H1 (cell line): ENCODE measurements around the gene MAP2K5. TPM values are rescaled to one million over a fixed set of nuclear protein-coding genes. Genes with fewer than 3 reads are reported as not detected.

ENCODE experiments used
- CTCF ChIA-PET: fragments of 300-600 bp; sonication (Branson Sonifier 250); formaldehyde crosslinking; loops from one replicate; lab custom pipeline; 2021; ENCODE audit not compliant: partially characterized antibody; lab: Charles Lee
- POLR2A ChIA-PET: fragments of 300-600 bp; sonication (Branson Sonifier 250); formaldehyde crosslinking; loops from one replicate; lab custom pipeline; 2021; ENCODE audit warnings: inconsistent platforms; ENCODE audit not compliant: partially characterized antibody; lab: Charles Lee
- DNase-seq, 2 experiments: peaks; one replicate each; pipeline versions ENCODE4 v3.0.0 to v3.0.0-alpha.2; 2010 to 2022; ENCODE audit warnings: low spot score in 2 of 2, low read depth in 1 of 2, mixed read lengths in 1 of 2
- FAIRE-seq: peaks from 2 replicates; lab custom pipeline; 2011; peaks lifted over from hg19 to GRCh38; lab: Jason Lieb, UNC
- H2AFZ ChIP-seq: 2 replicates; pipeline ENCODE4 v1.8.1; 2012; ENCODE audit warnings: low read length, inconsistent platforms
- H2AK5ac ChIP-seq: 2 replicates; pipeline ENCODE4 v1.6.1; 2013; ENCODE audit warnings: low read depth, low read length
- H2BK120ac ChIP-seq: replicated peaks from 2 replicates; pipeline ENCODE3; 2013; ENCODE audit warnings: low read depth, low read length, inconsistent platforms
- H2BK12ac ChIP-seq: 2 replicates; pipeline ENCODE4 v1.6.1; 2013; ENCODE audit warnings: low read depth, low read length
- H2BK15ac ChIP-seq: 2 replicates; pipeline ENCODE4 v1.6.1; 2013; ENCODE audit warnings: low read length
- H2BK20ac ChIP-seq: 2 replicates; pipeline ENCODE4 v1.6.1; 2013; ENCODE audit warnings: low read length
- H2BK5ac ChIP-seq: 2 replicates; pipeline ENCODE4 v1.6.1; 2013; ENCODE audit warnings: low read depth, low read length
- H3K14ac ChIP-seq: 2 replicates; pipeline ENCODE4 v1.6.1; 2013; ENCODE audit warnings: inconsistent platforms; ENCODE audit not compliant: insufficient read length
- H3K18ac ChIP-seq: 2 replicates; pipeline ENCODE4 v1.6.1; 2013; ENCODE audit warnings: low read length; ENCODE audit errors: extremely low read depth
- H3K23ac ChIP-seq: 2 replicates; pipeline ENCODE4 v1.6.1; 2013; ENCODE audit warnings: inconsistent platforms; ENCODE audit not compliant: insufficient read length
- H3K23me2 ChIP-seq: 2 replicates; pipeline ENCODE4 v1.6.1; 2013; ENCODE audit warnings: low read depth, low read length
- H3K27ac ChIP-seq: 2 replicates; pipeline ENCODE4 v1.6.1; 2011; ENCODE audit warnings: low read depth, low read length, inconsistent platforms
- H3K27me3 ChIP-seq, 4 experiments: replicated peaks in 1 of 4; 1 replicate in 1 of 4; 2 replicates in 3 of 4; pipeline versions ENCODE4 v1.6.1 to v1.8.1; 2011 to 2013; ENCODE audit warnings: low read length in 3 of 4, mild to moderate bottlenecking in 3 of 4, inconsistent platforms in 2 of 4, mixed read lengths in 2 of 4, moderate library complexity in 1 of 4; ENCODE audit not compliant: control insufficient read depth in 3 of 4, insufficient read depth in 3 of 4; ENCODE audit errors: extremely low read depth in 1 of 4
- H3K36me3 ChIP-seq, 4 experiments: 2 replicates each; pipeline versions ENCODE4 v1.6.1 to v1.8.1; 2011 to 2013; ENCODE audit warnings: mild to moderate bottlenecking in 4 of 4, low read length in 3 of 4, moderate library complexity in 2 of 4, control low read depth in 1 of 4, inconsistent platforms in 1 of 4; ENCODE audit not compliant: insufficient read depth in 4 of 4, control insufficient read depth in 2 of 4
- H3K4ac ChIP-seq: replicated peaks from 2 replicates; pipeline ENCODE3; 2013; ENCODE audit warnings: low read length, low read depth, mixed read lengths, inconsistent platforms; ENCODE audit not compliant: insufficient read length
- H3K4me1 ChIP-seq, 4 experiments: replicated peaks in 1 of 4; 1 replicate in 1 of 4; 2 replicates in 3 of 4; pipeline versions ENCODE4 v1.6.1 to v1.8.1; 2011 to 2013; ENCODE audit warnings: low read length in 3 of 4, inconsistent platforms in 2 of 4, mixed read lengths in 1 of 4; ENCODE audit not compliant: insufficient read depth in 4 of 4, control insufficient read depth in 3 of 4
- H3K4me2 ChIP-seq, 2 experiments: 2 replicates each; pipeline versions ENCODE4 v1.6.1 to v1.8.1; 2011 to 2013; ENCODE audit warnings: low read depth in 2 of 2, low read length in 2 of 2, control low read depth in 1 of 2, inconsistent platforms in 1 of 2, mild to moderate bottlenecking in 1 of 2; ENCODE audit not compliant: insufficient read depth in 1 of 2
- H3K4me3 ChIP-seq, 4 experiments: fragments of 200-600, 300-600 bp in 1 of 4; sonication (generic), shearing (Covaris generic), sonication (Bioruptor Twin) in 1 of 4; 2 replicates each; pipeline versions ENCODE4 v1.5.1 to v1.8.1; 2011 to 2016; ENCODE audit warnings: low read length in 4 of 4, low read depth in 3 of 4, control low read depth in 2 of 4, inconsistent platforms in 2 of 4, mild to moderate bottlenecking in 2 of 4, mixed read lengths in 1 of 4, moderate library complexity in 1 of 4; ENCODE audit not compliant: insufficient read depth in 2 of 4; ENCODE audit errors: extremely low read depth in 1 of 4
- H3K56ac ChIP-seq: replicated peaks from 2 replicates; pipeline ENCODE3; 2013; ENCODE audit warnings: low read depth, mild to moderate bottlenecking, mixed read lengths, low read length, inconsistent platforms; ENCODE audit not compliant: insufficient read length
- H3K79me1 ChIP-seq: 2 replicates; pipeline ENCODE4 v1.6.1; 2013; ENCODE audit warnings: low read depth, low read length, control low read depth
- H3K79me2 ChIP-seq, 2 experiments: 2 replicates each; pipeline versions ENCODE4 v1.6.1 to v1.8.1; 2012 to 2013; ENCODE audit warnings: low read length in 2 of 2, mild to moderate bottlenecking in 2 of 2, inconsistent platforms in 1 of 2; ENCODE audit not compliant: insufficient read depth in 2 of 2, control insufficient read depth in 1 of 2
- H3K9ac ChIP-seq, 4 experiments: replicated peaks in 1 of 4; 1 replicate in 1 of 4; 2 replicates in 3 of 4; pipeline versions ENCODE4 v1.6.1 to v1.8.1; 2011 to 2013; ENCODE audit warnings: low read depth in 3 of 4, low read length in 3 of 4, control low read depth in 2 of 4, mild to moderate bottlenecking in 2 of 4, moderate library complexity in 2 of 4, inconsistent platforms in 1 of 4; ENCODE audit errors: extremely low read depth in 1 of 4
- H3K9me3 ChIP-seq, 2 experiments: 2 replicates each; pipeline versions ENCODE4 v1.6.1 to v1.8.1; 2012 to 2013; ENCODE audit warnings: mild to moderate bottlenecking in 2 of 2, moderate library complexity in 2 of 2, control low read depth in 1 of 2, inconsistent platforms in 1 of 2, low read depth in 1 of 2, low read length in 1 of 2, mixed read lengths in 1 of 2; ENCODE audit not compliant: insufficient read depth in 2 of 2
- H4K20me1 ChIP-seq, 2 experiments: replicated peaks in 1 of 2; 2 replicates each; pipeline versions ENCODE3 to v1.8.1; 2011 to 2013; ENCODE audit warnings: inconsistent platforms in 2 of 2, low read length in 2 of 2, mild to moderate bottlenecking in 1 of 2; ENCODE audit not compliant: insufficient read depth in 2 of 2, control insufficient read depth in 1 of 2
- H4K5ac ChIP-seq: 2 replicates; pipeline ENCODE4 v1.6.1; 2013; ENCODE audit warnings: low read length, low read depth, mixed read lengths, inconsistent platforms; ENCODE audit not compliant: insufficient read length
- H4K8ac ChIP-seq: 2 replicates; pipeline ENCODE4 v1.8.0; 2013; ENCODE audit warnings: mild to moderate bottlenecking, moderate library complexity, low read length, inconsistent platforms; ENCODE audit not compliant: insufficient read depth; ENCODE audit errors: extremely low read depth
- H4K91ac ChIP-seq: replicated peaks from 2 replicates; pipeline ENCODE3; 2013; ENCODE audit warnings: low read length, mixed read lengths, inconsistent platforms; ENCODE audit not compliant: insufficient read length
- ASH2L ChIP-seq: fragments of 200-600, 300-600 bp; sonication (generic); IDR thresholded peaks from one replicate; pipeline ENCODE4 v1.7.1; 2017; ENCODE audit warnings: low read length
- CBX8 ChIP-seq: fragments of 300-800, 300-1000 bp; sonication (generic); IDR thresholded peaks from 2 replicates; pipeline ENCODE4 v1.7.1; 2016; ENCODE audit warnings: low read depth, low read length, borderline replicate concordance
- CTBP2 ChIP-seq: IDR thresholded peaks from 2 replicates; pipeline ENCODE4 v1.7.0; 2011; ENCODE audit warnings: borderline replicate concordance, mild to moderate bottlenecking, moderate library complexity, mixed read lengths, low read length; ENCODE audit not compliant: insufficient read depth, insufficient read length
- EZH2 ChIP-seq: fragments of 200-600 bp; sonication (generic); IDR thresholded peaks from 2 replicates; pipeline ENCODE4 v1.7.1; 2012; ENCODE audit warnings: low read depth, mild to moderate bottlenecking, moderate library complexity, low read length, inconsistent platforms; ENCODE audit not compliant: severe bottlenecking
- HDAC2 ChIP-seq, 2 experiments: fragments of 300-600 bp in 1 of 2; sonication (generic) in 1 of 2; IDR thresholded peaks; 2 replicates each; pipeline ENCODE4 v1.6.1; 2011 to 2012; ENCODE audit warnings: low read depth in 2 of 2, low read length in 2 of 2, mild to moderate bottlenecking in 2 of 2, moderate library complexity in 2 of 2, borderline replicate concordance in 1 of 2, inconsistent platforms in 1 of 2
- RNF2 ChIP-seq: fragments of 200-900, 300-1000 bp; sonication (generic); IDR thresholded peaks from 2 replicates; pipeline ENCODE4 v1.7.1; 2016; ENCODE audit warnings: borderline replicate concordance, low read depth, mild to moderate bottlenecking, antibody characterized with exemption, low read length; ENCODE audit not compliant: poor library complexity, severe bottlenecking; ENCODE audit errors: missing control alignments
- SUZ12 ChIP-seq: fragments of 200-600 bp; sonication (generic); IDR thresholded peaks from 2 replicates; pipeline ENCODE4 v1.6.1; 2012; ENCODE audit warnings: mild to moderate bottlenecking, inconsistent platforms, low read length, moderate library complexity, mixed read lengths
- WGBS, 2 experiments: shearing (Covaris generic) in 1 of 2; methylation state at CpG; one replicate each; pipeline versions ENCODE4 v1.1.6 to v1.1.7; 2013 to 2015; ENCODE audit warnings: low lambda C conversion rate in 2 of 2, mixed read lengths in 2 of 2, inconsistent platforms in 1 of 2, low coverage in 1 of 2, missing lambda C conversion rate in 1 of 2; ENCODE audit not compliant: insufficient replicate concordance in 2 of 2, insufficient coverage in 1 of 2, insufficient read length in 1 of 2; ENCODE audit errors: extremely low coverage in 1 of 2, missing lambda C conversion rate in 1 of 2; 5-methylcytosine and 5-hydroxymethylcytosine counted together
- polyA plus RNA-seq, 7 experiments: library from polyadenylated mRNA; depleted of rRNA in 3 of 7; stranded (reverse) in 5 of 7; unstranded in 2 of 7; fragments of >200 nt in 5 of 7; fragments of 200-250 nt in 2 of 7; gene quantifications; 1 replicate in 5 of 7; 2 replicates in 1 of 7; 4 replicates in 1 of 7; pipeline versions ENCODE4 v1.2.1 to v1.2.3, GENCODE V29; 2011 to 2013; ENCODE audit warnings: missing spikeins in 2 of 7, mixed read lengths in 2 of 7
- total RNA-seq: library from RNA; stranded (reverse); fragmentation: NEBNext Ultra II Directional; extraction: Animal tissue kit (Norgen Biotek cat#: 25700); gene quantifications from 2 replicates; pipeline ENCODE4 v1.2.1, GENCODE V29; 2021

Gene MAP2K5
- total and polyA plus RNA-seq, 2 of the 8 experiments (the other 6 are each of a cell fraction or from before 2014, with no cell fraction given), result 4.4 to 15.8 TPM

- no peak overlapping the region for H2BK12ac ChIP-seq
- no peaks in the 10 kb centered on the region for H3K79me2 ChIP-seq
- no peak overlapping the region for H3K56ac ChIP-seq
- DNase-seq (peak in 1 of 2 experiments; percentile 56), FAIRE-seq (no peak)
- no peak overlapping the region for H3K27ac ChIP-seq
- H3K4me3 ChIP-seq, result peak overlapping the region in 1 of 4 experiments; percentile 50; a peak in 2 of 8 replicates
- no peak overlapping the region for H3K18ac ChIP-seq
- no peak overlapping the region for H2BK20ac ChIP-seq
- peaks cover 11% of the 10 kb centered on the region; the same call in 1 of the 2 replicates for H3K23me2 ChIP-seq
- peaks cover 0 to 24% (median 0%) of the 10 kb centered on the region in 4 experiments; a peak in 1 of 8 replicates for H3K36me3 ChIP-seq
- no peak overlapping the region for H2BK5ac ChIP-seq
- peaks cover 28 to 32% of the 10 kb centered on the region in 2 experiments for H4K20me1 ChIP-seq
- no peak overlapping the region for H4K91ac ChIP-seq
- TF ChIP-seq HDAC2 (IDR thresholded peaks at IDR 0.05; ENCODE audit: borderline replicate concordance in 1 of 2, low read depth in 2 of 2, low read length in 2 of 2) (no peak), EZH2 (peak; percentile 85), RNF2 (peak; percentile 86), CTBP2 (peak; percentile 58), SUZ12 (peak; percentile 69; the same call in 1 of the 2 replicates), ASH2L (no peak), CBX8 (0 out of 2 replicates have a peak, but pooled peaks have one; percentile 58)
- CTCF ChIA-PET, result interaction anchor here (0.7 to 2.6 kb wide), 7 partner anchors 8 to 391 kb away, joined by 3 to 11 read pairs (median 5); no protein-coding TSS in a partner anchor
- no peak overlapping the region for H4K5ac ChIP-seq
- H3K23ac ChIP-seq, result no peak overlapping the region
- H2AFZ ChIP-seq, result no peak overlapping the region
- POLR2A ChIA-PET, result interaction anchor here (2.2 to 5.0 kb wide), 2 partner anchors 7 to 11 kb away, joined by 5 to 24 read pairs; no protein-coding TSS in a partner anchor
- no peak overlapping the region for H2BK15ac ChIP-seq
- H3K4me1 ChIP-seq, result peaks cover 6 to 65% (median 47%) of the 10 kb centered on the region in 4 experiments
- H3K27me3 ChIP-seq, result peaks cover 97 to 100% (median 100%) of the 10 kb centered on the region in 4 experiments
- H3K79me1 ChIP-seq, result no peaks in the 10 kb centered on the region
- no peak overlapping the region for H4K8ac ChIP-seq
- no peak overlapping the region for H3K4ac ChIP-seq
- 18% methylated on average over 21 of the region's 21 CpGs; no CpG with 5 or more reads in 1 of the 2 experiments for WGBS, 2 experiments
- no peak overlapping the region for H3K9ac ChIP-seq
- H3K4me2 ChIP-seq, result peak overlapping the region; percentile 31 to 73
- no peak overlapping the region for H2AK5ac ChIP-seq
- no peak overlapping the region for H3K14ac ChIP-seq
- peaks cover 0 to 4% of the 10 kb centered on the region in 2 experiments; a peak in 1 of 4 replicates for H3K9me3 ChIP-seq
- no peak overlapping the region for H2BK120ac ChIP-seq
Measured at GRCh38 chr15:67824197-67824968, 281.9 kb downstream of the MAP2K5 start.
